ENCODE data around the gene SUGP2. TPM values are rescaled to one million over a fixed set of nuclear protein-coding genes. Genes with fewer than 3 reads are reported as not detected.
"Not testable (repeated sequence)": the region's sequence is repeated elsewhere in the genome, so short reads cannot be mapped to it uniquely, and the experiment has no call there.

Gene SUGP2
- polyA plus RNA-seq, 1 donor from 2014 or later: 204 TPM

DNA sequence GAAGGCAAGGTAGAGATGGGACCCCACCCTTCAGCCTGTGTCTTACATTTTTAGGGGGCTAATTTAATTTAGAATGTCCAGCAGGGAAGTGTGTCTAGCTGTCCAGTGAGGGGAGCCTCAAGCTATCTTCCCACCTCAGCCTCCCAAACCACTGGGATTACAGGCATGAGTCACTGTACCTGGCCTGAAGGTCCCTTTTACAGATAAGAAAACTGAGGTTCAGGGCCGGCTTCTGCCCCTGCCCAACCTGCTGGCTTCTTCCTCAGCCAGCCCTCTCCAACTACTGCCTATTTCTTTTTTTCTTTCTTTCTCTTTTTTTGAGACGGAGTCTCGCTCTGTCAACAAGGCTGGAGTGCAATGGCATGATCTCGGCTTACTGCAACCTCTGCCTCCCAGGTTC lies 72.9 kb downstream of the SUGP2 start:
- no peak overlapping the region for H3K4me3 ChIP-seq (ENCODE audit: low read length)
- no peaks in the 10 kb centered on the region for H3K9me3 ChIP-seq (ENCODE audit: low read length)
- H3K36me3 ChIP-seq (ENCODE audit: insufficient read depth, low read length): no peaks in the 10 kb centered on the region
- TF ChIP-seq EZH2 (IDR thresholded peaks at IDR 0.05; ENCODE audit: borderline replicate concordance, insufficient read depth, low read length, poor library complexity, severe bottlenecking) (no peak), POLR2AphosphoS5 (IDR thresholded peaks at IDR 0.05) (no peak)
- no peaks in the 10 kb centered on the region for H4K20me1 ChIP-seq (ENCODE audit: insufficient read depth)
- no peaks in the 10 kb centered on the region for H3K9me2 ChIP-seq (ENCODE audit: insufficient read depth, low read length)
- no peaks in the 10 kb centered on the region for H3K27me3 ChIP-seq (ENCODE audit: insufficient read depth, low read depth, low read length)
- H3K9ac ChIP-seq (ENCODE audit: low read length): no peak overlapping the region
- H3K27ac ChIP-seq (ENCODE audit: low read length): no peak overlapping the region
- no peaks in the 10 kb centered on the region for H3F3A ChIP-seq (ENCODE audit: insufficient read depth, low read length, poor library complexity, severe bottlenecking)
- no peaks in the 10 kb centered on the region for H3K79me2 ChIP-seq (replicated peaks; ENCODE audit: insufficient read depth, low read length)
- no peak overlapping the region for H2AFZ ChIP-seq (ENCODE audit: low read depth, low read length)
- no peak overlapping the region for H3K4me2 ChIP-seq (ENCODE audit: low read length)

DNA sequence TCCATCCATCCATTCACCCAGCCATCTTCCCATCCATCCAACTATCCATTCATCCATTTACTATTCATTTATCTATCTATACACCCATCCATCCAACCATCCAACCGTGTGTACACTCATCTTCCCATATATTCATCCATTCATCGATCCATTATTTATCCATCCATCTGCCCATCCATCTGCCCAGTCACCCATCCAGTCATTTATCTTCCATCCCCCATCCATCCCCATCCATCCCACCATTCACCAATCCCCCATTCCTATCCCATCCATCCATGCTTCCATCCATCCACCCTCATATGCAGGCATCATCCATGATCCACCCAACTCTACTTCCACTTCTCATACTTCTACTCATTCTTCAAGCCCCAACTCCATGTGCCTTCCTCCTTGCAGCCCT lies 78.3 kb downstream of the SUGP2 start:
- no peak overlapping the region for H3K27ac ChIP-seq (ENCODE audit: low read length)
- no peak overlapping the region for H3K4me3 ChIP-seq (ENCODE audit: low read length)
- H3K9me2 ChIP-seq (ENCODE audit: insufficient read depth, low read length): no peaks in the 10 kb centered on the region
- H3K9me3 ChIP-seq (ENCODE audit: low read length): no peaks in the 10 kb centered on the region
- H3F3A ChIP-seq (ENCODE audit: insufficient read depth, low read length, poor library complexity, severe bottlenecking): no peaks in the 10 kb centered on the region
- TF ChIP-seq MXI1 (conservative IDR thresholded peaks at IDR 0.05; ENCODE audit: poor library complexity, severe bottlenecking) (no peak), POLR2AphosphoS5 (IDR thresholded peaks at IDR 0.05) (no peak), EZH2 (IDR thresholded peaks at IDR 0.05; ENCODE audit: borderline replicate concordance, insufficient read depth, low read length, poor library complexity, severe bottlenecking) (no peak), EP300 (conservative IDR thresholded peaks at IDR 0.05; ENCODE audit: poor library complexity, severe bottlenecking) (no peak), RAD21 (conservative IDR thresholded peaks at IDR 0.05) (no peak), SMC3 (conservative IDR thresholded peaks at IDR 0.05; ENCODE audit: poor library complexity) (no peak), TAF1 (IDR thresholded peaks at IDR 0.05; ENCODE audit: low read depth) (no peak)
- TF ChIP-seq, protein P1, sequence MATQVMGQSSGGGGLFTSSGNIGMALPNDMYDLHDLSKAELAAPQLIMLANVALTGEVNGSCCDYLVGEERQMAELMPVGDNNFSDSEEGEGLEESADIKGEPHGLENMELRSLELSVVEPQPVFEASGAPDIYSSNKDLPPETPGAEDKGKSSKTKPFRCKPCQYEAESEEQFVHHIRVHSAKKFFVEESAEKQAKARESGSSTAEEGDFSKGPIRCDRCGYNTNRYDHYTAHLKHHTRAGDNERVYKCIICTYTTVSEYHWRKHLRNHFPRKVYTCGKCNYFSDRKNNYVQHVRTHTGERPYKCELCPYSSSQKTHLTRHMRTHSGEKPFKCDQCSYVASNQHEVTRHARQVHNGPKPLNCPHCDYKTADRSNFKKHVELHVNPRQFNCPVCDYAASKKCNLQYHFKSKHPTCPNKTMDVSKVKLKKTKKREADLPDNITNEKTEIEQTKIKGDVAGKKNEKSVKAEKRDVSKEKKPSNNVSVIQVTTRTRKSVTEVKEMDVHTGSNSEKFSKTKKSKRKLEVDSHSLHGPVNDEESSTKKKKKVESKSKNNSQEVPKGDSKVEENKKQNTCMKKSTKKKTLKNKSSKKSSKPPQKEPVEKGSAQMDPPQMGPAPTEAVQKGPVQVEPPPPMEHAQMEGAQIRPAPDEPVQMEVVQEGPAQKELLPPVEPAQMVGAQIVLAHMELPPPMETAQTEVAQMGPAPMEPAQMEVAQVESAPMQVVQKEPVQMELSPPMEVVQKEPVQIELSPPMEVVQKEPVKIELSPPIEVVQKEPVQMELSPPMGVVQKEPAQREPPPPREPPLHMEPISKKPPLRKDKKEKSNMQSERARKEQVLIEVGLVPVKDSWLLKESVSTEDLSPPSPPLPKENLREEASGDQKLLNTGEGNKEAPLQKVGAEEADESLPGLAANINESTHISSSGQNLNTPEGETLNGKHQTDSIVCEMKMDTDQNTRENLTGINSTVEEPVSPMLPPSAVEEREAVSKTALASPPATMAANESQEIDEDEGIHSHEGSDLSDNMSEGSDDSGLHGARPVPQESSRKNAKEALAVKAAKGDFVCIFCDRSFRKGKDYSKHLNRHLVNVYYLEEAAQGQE (IDR thresholded peaks at IDR 0.05; ENCODE audit: borderline replicate concordance): no peak
- TF ChIP-seq, protein P2, sequence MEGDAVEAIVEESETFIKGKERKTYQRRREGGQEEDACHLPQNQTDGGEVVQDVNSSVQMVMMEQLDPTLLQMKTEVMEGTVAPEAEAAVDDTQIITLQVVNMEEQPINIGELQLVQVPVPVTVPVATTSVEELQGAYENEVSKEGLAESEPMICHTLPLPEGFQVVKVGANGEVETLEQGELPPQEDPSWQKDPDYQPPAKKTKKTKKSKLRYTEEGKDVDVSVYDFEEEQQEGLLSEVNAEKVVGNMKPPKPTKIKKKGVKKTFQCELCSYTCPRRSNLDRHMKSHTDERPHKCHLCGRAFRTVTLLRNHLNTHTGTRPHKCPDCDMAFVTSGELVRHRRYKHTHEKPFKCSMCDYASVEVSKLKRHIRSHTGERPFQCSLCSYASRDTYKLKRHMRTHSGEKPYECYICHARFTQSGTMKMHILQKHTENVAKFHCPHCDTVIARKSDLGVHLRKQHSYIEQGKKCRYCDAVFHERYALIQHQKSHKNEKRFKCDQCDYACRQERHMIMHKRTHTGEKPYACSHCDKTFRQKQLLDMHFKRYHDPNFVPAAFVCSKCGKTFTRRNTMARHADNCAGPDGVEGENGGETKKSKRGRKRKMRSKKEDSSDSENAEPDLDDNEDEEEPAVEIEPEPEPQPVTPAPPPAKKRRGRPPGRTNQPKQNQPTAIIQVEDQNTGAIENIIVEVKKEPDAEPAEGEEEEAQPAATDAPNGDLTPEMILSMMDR (IDR thresholded peaks at IDR 0.05; ENCODE audit: poor library complexity, severe bottlenecking): no peak
- H3K79me2 ChIP-seq (replicated peaks; ENCODE audit: insufficient read depth, low read length): no peaks in the 10 kb centered on the region
- H3K36me3 ChIP-seq (ENCODE audit: insufficient read depth, low read length): no peaks in the 10 kb centered on the region
- no peaks in the 10 kb centered on the region for H4K20me1 ChIP-seq (ENCODE audit: insufficient read depth)
- H3K4me2 ChIP-seq (ENCODE audit: low read length): no peak overlapping the region
- H3K9ac ChIP-seq (ENCODE audit: low read length): no peak overlapping the region
- H3K27me3 ChIP-seq (ENCODE audit: insufficient read depth, low read depth, low read length): no peaks in the 10 kb centered on the region
- no peak overlapping the region for H2AFZ ChIP-seq (ENCODE audit: low read depth, low read length)

DNA sequence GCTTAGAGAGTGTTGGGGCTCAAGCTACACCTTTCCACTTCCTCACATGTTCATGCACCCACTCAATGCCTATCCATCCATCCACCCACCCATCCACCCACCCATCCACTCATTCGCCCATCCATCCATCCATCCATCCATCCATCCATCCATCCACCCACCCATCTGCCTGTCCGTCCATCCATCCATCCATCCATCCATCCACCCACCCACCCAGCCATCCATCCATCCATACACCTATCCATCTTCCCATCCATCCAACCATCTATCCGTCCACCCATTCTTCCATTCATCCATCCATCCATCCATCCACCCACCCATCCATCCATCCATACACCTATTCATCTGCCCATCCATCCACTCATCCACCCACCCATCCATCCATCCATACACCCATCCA lies 79.2 kb downstream of the SUGP2 start:
- Histone ChIP-seq H3K4me3 (ENCODE audit: low read length) (no peak overlapping the region), H3K9ac (ENCODE audit: low read length) (no peak overlapping the region), H3F3A (ENCODE audit: insufficient read depth, low read length, poor library complexity, severe bottlenecking) (no peaks in the 10 kb centered on the region), H4K20me1 (ENCODE audit: insufficient read depth) (no peaks in the 10 kb centered on the region), H3K9me2 (ENCODE audit: insufficient read depth, low read length) (no peaks in the 10 kb centered on the region), H3K27me3 (ENCODE audit: insufficient read depth, low read depth, low read length) (no peaks in the 10 kb centered on the region), H3K79me2 (replicated peaks; ENCODE audit: insufficient read depth, low read length) (no peaks in the 10 kb centered on the region), H3K36me3 (ENCODE audit: insufficient read depth, low read length) (no peaks in the 10 kb centered on the region), H2AFZ (ENCODE audit: low read depth, low read length) (no peak overlapping the region), H3K27ac (ENCODE audit: low read length) (no peak overlapping the region), H3K9me3 (ENCODE audit: low read length) (no peaks in the 10 kb centered on the region), H3K4me2 (ENCODE audit: low read length) (no peak overlapping the region)
- TF ChIP-seq, protein P2 (IDR thresholded peaks at IDR 0.05; ENCODE audit: poor library complexity, severe bottlenecking): no peak
- TF ChIP-seq EZH2 (IDR thresholded peaks at IDR 0.05; ENCODE audit: borderline replicate concordance, insufficient read depth, low read length, poor library complexity, severe bottlenecking): no peak

DNA sequence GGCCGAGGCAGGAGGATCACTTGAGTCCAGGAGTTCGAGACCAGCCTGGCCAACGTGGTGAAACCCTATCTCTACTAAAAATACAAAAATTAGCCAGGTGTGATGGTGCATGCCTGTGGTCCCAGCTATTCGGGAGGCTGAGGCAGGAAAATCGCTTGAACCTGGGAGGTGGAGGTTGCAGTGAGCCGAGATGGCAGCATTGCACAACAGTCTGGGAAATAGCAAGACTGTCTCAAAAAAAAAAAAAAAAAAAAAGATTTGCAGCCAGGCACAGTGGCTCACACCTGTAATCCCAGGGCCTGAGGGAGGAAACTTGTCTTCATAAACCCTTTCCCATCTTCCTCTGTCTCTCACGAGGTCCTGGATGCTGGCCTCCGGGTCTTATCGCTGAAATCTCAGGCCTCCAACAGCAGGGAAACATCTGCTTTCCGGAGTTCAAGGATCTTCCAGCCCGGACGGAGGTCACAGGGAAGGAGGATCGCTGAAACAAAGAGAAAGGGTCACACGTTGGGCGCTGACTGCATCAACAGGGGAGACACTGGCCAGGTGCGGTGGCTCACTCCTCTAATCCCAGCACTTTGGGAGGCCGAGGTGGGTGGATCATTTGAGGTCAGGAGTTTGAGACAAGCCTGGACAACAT lies 80.8 kb downstream of the SUGP2 start:
- H3F3A ChIP-seq (ENCODE audit: insufficient read depth, low read length, poor library complexity, severe bottlenecking); H3K9ac ChIP-seq (ENCODE audit: low read length); H3K4me2 ChIP-seq (ENCODE audit: low read length); H3K4me3 ChIP-seq (ENCODE audit: low read length); H3K9me2 ChIP-seq (ENCODE audit: insufficient read depth, low read length); H3K9me3 ChIP-seq (ENCODE audit: low read length); H3K36me3 ChIP-seq (ENCODE audit: insufficient read depth, low read length); H4K20me1 ChIP-seq (ENCODE audit: insufficient read depth); H3K27ac ChIP-seq (ENCODE audit: low read length); H3K27me3 ChIP-seq (ENCODE audit: insufficient read depth, low read depth, low read length); H2AFZ ChIP-seq (ENCODE audit: low read depth, low read length); H3K79me2 ChIP-seq (replicated peaks; ENCODE audit: insufficient read depth, low read length): not testable (repeated sequence)

All from neural cell (in vitro differentiated cells).